Hepatocyte (in vitro differentiated cells): ENCODE results near the gene PIK3C2G.

Experiments
- EZH2 ChIP-seq: fragments of 200-600 bp; sonication (generic); IDR thresholded peaks from 2 replicates; pipeline ENCODE4 v1.6.1; 2016; ENCODE audit warnings: antibody characterized with exemption, mild to moderate bottlenecking, borderline replicate concordance
- TF ChIP-seq, protein P1 (sequence below): fragments of 200-600 bp; sonication (generic); IDR thresholded peaks from 2 replicates; pipeline ENCODE4 v1.5.1; 2016; ENCODE audit warnings: antibody characterized with exemption, mild to moderate bottlenecking; ENCODE audit not compliant: poor library complexity

GRCh38 chr12:18559242-18559641 is 297.9 kb downstream of the PIK3C2G start:
- TF ChIP-seq, protein P1, sequence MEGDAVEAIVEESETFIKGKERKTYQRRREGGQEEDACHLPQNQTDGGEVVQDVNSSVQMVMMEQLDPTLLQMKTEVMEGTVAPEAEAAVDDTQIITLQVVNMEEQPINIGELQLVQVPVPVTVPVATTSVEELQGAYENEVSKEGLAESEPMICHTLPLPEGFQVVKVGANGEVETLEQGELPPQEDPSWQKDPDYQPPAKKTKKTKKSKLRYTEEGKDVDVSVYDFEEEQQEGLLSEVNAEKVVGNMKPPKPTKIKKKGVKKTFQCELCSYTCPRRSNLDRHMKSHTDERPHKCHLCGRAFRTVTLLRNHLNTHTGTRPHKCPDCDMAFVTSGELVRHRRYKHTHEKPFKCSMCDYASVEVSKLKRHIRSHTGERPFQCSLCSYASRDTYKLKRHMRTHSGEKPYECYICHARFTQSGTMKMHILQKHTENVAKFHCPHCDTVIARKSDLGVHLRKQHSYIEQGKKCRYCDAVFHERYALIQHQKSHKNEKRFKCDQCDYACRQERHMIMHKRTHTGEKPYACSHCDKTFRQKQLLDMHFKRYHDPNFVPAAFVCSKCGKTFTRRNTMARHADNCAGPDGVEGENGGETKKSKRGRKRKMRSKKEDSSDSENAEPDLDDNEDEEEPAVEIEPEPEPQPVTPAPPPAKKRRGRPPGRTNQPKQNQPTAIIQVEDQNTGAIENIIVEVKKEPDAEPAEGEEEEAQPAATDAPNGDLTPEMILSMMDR, result no peak
- TF ChIP-seq EZH2, result no peak
